Neuronal stem cell (in vitro differentiated cells): Measurements from ENCODE around the gene LGR5.
"Not testable (repeated sequence)": the region's sequence is repeated elsewhere in the genome, so short reads cannot be mapped to it uniquely, and the experiment has no call there.

Experiments
- DNase-seq: peaks from one replicate; pipeline ENCODE4 v3.0.0-alpha.2; 2013; ENCODE audit warnings: low spot score
- H2AFZ ChIP-seq: one replicate; pipeline ENCODE4 v1.6.1; 2013; ENCODE audit warnings: mild to moderate bottlenecking, low read length, inconsistent platforms
- H2AK5ac ChIP-seq: 2 replicates; pipeline ENCODE4 v1.6.1; 2013; ENCODE audit warnings: low read depth, mild to moderate bottlenecking, inconsistent platforms, low read length, moderate library complexity, mixed read lengths
- H2BK120ac ChIP-seq: 2 replicates; pipeline ENCODE4 v1.6.1; 2013; ENCODE audit warnings: low read depth, mild to moderate bottlenecking, inconsistent platforms, low read length, moderate library complexity, mixed read lengths
- H2BK12ac ChIP-seq: one replicate; pipeline ENCODE4 v1.6.1; 2013; ENCODE audit warnings: low read length, inconsistent platforms
- H2BK15ac ChIP-seq: 2 replicates; pipeline ENCODE4 v1.6.1; 2013; ENCODE audit warnings: mild to moderate bottlenecking, low read length, inconsistent platforms, mixed read lengths
- H2BK5ac ChIP-seq: one replicate; pipeline ENCODE4 v1.6.1; 2013; ENCODE audit warnings: inconsistent platforms, mild to moderate bottlenecking, low read length, moderate library complexity
- H3K14ac ChIP-seq: one replicate; pipeline ENCODE4 v1.6.1; 2013; ENCODE audit warnings: low read length, inconsistent platforms
- H3K18ac ChIP-seq: 2 replicates; pipeline ENCODE4 v1.6.1; 2013; ENCODE audit warnings: low read length, inconsistent platforms
- H3K23ac ChIP-seq: 2 replicates; pipeline ENCODE4 v1.6.1; 2013; ENCODE audit warnings: low read depth, mild to moderate bottlenecking, mixed read lengths, low read length, inconsistent platforms; ENCODE audit not compliant: poor library complexity
- H3K27ac ChIP-seq: replicated peaks from 3 replicates; pipeline ENCODE4 v1.5.1; 2013; ENCODE audit warnings: low read length, inconsistent platforms
- H3K27me3 ChIP-seq, 3 experiments: 2 replicates each; pipeline ENCODE4 v1.6.1; 2013; ENCODE audit warnings: low read length in 3 of 3, mild to moderate bottlenecking in 2 of 3, inconsistent platforms in 1 of 3, low read depth in 1 of 3, mixed read lengths in 1 of 3, moderate library complexity in 1 of 3; ENCODE audit not compliant: control insufficient read depth in 3 of 3, insufficient read depth in 3 of 3
- H3K36me3 ChIP-seq, 2 donors: replicated peaks in 1 of 2; 2 replicates each; pipeline ENCODE4 v1.6.1; 2013; ENCODE audit warnings: low read length in 2 of 2; ENCODE audit not compliant: control insufficient read depth in 2 of 2, insufficient read depth in 2 of 2
- H3K4ac ChIP-seq: 2 replicates; pipeline ENCODE4 v1.6.1; 2013; ENCODE audit warnings: inconsistent platforms, mild to moderate bottlenecking, low read length, moderate library complexity
- H3K4me1 ChIP-seq, 2 donors: 1 replicate in 1 of 2; 2 replicates in 1 of 2; pipeline ENCODE4 v1.6.1; 2013; ENCODE audit warnings: low read length in 2 of 2, low read depth in 1 of 2; ENCODE audit not compliant: control insufficient read depth in 2 of 2, insufficient read depth in 1 of 2
- H3K4me2 ChIP-seq: one replicate; pipeline ENCODE4 v1.6.1; 2013; ENCODE audit warnings: mild to moderate bottlenecking, low read length, inconsistent platforms; ENCODE audit not compliant: insufficient read depth, poor library complexity, severe bottlenecking
- H3K4me3 ChIP-seq, 2 donors: 2 replicates each; pipeline ENCODE4 v1.5.1; 2013; ENCODE audit warnings: low read length in 2 of 2, mild to moderate bottlenecking in 2 of 2, inconsistent platforms in 1 of 2, moderate library complexity in 1 of 2
- H3K79me1 ChIP-seq: one replicate; pipeline ENCODE4 v1.6.1; 2013; ENCODE audit warnings: low read depth, mild to moderate bottlenecking, inconsistent platforms, low read length, moderate library complexity
- H3K9ac ChIP-seq: one replicate; pipeline ENCODE4 v1.6.1; 2013; ENCODE audit warnings: mild to moderate bottlenecking, low read depth, low read length, inconsistent platforms; ENCODE audit not compliant: poor library complexity
- H3K9me3 ChIP-seq, 2 donors: replicated peaks in 1 of 2; 2 replicates each; pipeline versions ENCODE3 to v1.6.1; 2013; ENCODE audit warnings: low read length in 2 of 2, mild to moderate bottlenecking in 2 of 2, inconsistent platforms in 1 of 2, low read depth in 1 of 2, mixed read lengths in 1 of 2, moderate library complexity in 1 of 2; ENCODE audit not compliant: control insufficient read depth in 2 of 2, insufficient read depth in 1 of 2
- H4K8ac ChIP-seq: one replicate; pipeline ENCODE4 v1.6.1; 2013; ENCODE audit warnings: low read depth, mild to moderate bottlenecking, inconsistent platforms, low read length, moderate library complexity
- H4K91ac ChIP-seq: one replicate; pipeline ENCODE4 v1.6.1; 2013; ENCODE audit warnings: low read length, low read depth, mild to moderate bottlenecking, inconsistent platforms; ENCODE audit not compliant: poor library complexity
- WGBS, 2 donors: extraction: QIAGEN DNeasy Blood & Tissue Kit; methylation state at CpG; one replicate each; pipeline ENCODE4 v1.1.7; 2013; ENCODE audit warnings: missing lambda C conversion rate in 2 of 2, mixed read lengths in 1 of 2; ENCODE audit not compliant: insufficient read length in 2 of 2, insufficient replicate concordance in 1 of 2; ENCODE audit errors: extremely low coverage in 2 of 2; 5-methylcytosine and 5-hydroxymethylcytosine counted together

LGR5 gene

DNA sequence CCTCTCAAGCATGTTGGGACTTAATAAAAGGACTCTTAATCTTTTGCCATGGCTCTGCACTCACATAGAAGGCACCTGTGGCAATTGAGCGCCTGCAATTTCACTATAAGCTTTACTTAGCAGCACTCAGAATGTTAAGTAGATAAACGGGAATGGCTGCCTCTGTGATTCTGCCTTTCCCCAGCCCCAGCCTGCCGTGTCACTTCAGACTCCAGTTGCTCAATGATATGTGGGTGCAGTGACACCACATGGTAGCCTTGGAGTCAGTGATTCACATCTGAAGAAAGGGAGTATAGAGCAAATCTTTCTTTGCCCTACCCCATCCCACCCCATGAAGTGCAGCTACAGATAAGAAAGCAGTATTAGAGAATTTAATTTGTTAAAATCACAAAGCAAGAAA is 127.9 kb downstream of the LGR5 start:
- no peak overlapping the region for H3K23ac ChIP-seq
- no peak overlapping the region for H3K4ac ChIP-seq
- H2AK5ac ChIP-seq, result no peak overlapping the region
- no peaks in the 10 kb centered on the region for H3K79me1 ChIP-seq
- H2AFZ ChIP-seq, result peak overlapping the region; percentile 46
- no peak overlapping the region for H2BK15ac ChIP-seq
- H2BK12ac ChIP-seq, result no peak overlapping the region
- no peak for DNase-seq
- no peaks in the 10 kb centered on the region for H3K27me3 ChIP-seq
- no peak overlapping the region for H4K8ac ChIP-seq
- H2BK120ac ChIP-seq, result no peak overlapping the region
- H3K18ac ChIP-seq, result no peak overlapping the region
- no peaks in the 10 kb centered on the region for H3K36me3 ChIP-seq
- H3K27ac ChIP-seq, result no peak overlapping the region
- H4K91ac ChIP-seq, result no peak overlapping the region
- H3K4me1 ChIP-seq, result peaks cover 0 to 1% of the 10 kb centered on the region in 2 donors
- H3K4me2 ChIP-seq, result no peak overlapping the region
- no peak overlapping the region for H3K4me3 ChIP-seq
- no CpG with 5 or more reads among the region's 3 CpGs for WGBS, 2 donors
- H3K9me3 ChIP-seq, result no peaks in the 10 kb centered on the region
- H3K9ac ChIP-seq, result no peak overlapping the region
- no peak overlapping the region for H3K14ac ChIP-seq
- no peak overlapping the region for H2BK5ac ChIP-seq

DNA sequence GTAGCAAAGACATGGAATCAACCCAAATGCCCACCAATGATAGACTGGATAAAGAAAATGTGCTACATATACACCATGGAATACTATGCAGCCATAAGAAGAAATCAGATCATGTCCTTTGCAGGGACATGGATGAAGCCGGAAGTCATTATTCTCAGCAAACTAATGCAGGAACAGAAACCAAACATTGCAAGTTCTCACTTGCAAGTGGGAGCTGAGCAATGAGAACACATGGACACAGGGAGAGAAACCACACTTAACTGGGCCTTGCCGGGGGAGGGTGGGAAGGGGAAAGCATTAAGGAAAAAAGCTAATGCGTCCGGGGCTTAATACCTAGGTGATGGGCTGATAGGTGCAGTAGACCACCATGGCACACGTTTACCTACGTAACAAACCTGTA is 130.3 kb downstream of the LGR5 start:
- not testable (repeated sequence) for H3K36me3 ChIP-seq, H3K23ac ChIP-seq, H2AFZ ChIP-seq, H3K14ac ChIP-seq, H3K4me1 ChIP-seq, H4K8ac ChIP-seq, H2AK5ac ChIP-seq, H2BK5ac ChIP-seq, H2BK15ac ChIP-seq, H4K91ac ChIP-seq, H3K27ac ChIP-seq, H3K79me1 ChIP-seq, H3K4me2 ChIP-seq, H3K18ac ChIP-seq, DNase-seq, H3K9me3 ChIP-seq, H3K4ac ChIP-seq, H3K9ac ChIP-seq, H3K4me3 ChIP-seq, H3K27me3 ChIP-seq, H2BK120ac ChIP-seq, H2BK12ac ChIP-seq
- no CpG with 5 or more reads among the region's 6 CpGs for WGBS, 2 donors

DNA sequence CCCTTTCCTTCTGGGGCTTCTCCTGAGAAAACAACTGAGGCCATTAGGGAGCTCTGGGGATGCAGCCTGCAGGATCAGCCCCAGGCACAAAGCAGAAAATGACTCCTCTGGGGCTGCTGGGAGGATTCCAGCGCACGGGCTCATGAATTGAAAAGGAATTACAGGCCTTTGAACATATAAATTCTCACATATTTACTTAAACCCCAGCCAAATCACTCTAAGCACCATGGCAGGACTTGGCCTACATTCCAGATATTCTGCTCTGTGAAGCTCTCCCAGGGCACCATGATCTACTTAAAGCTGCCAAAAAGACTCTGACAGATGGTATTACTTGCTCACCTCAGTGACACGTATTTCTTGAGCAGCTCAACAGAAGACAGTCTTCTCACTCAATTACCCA is 136.9 kb downstream of the LGR5 start:
- H4K91ac ChIP-seq, result no peak overlapping the region
- H3K9me3 ChIP-seq, result no peaks in the 10 kb centered on the region
- H2BK120ac ChIP-seq, result no peak overlapping the region
- no peaks in the 10 kb centered on the region for H3K27me3 ChIP-seq
- no peak overlapping the region for H3K23ac ChIP-seq
- peak overlapping the region; percentile 79 for H2AFZ ChIP-seq
- H3K4me3 ChIP-seq, result no peak overlapping the region
- no peak overlapping the region for H2BK15ac ChIP-seq
- H2BK12ac ChIP-seq, result no peak overlapping the region
- no peak overlapping the region for H2AK5ac ChIP-seq
- H3K18ac ChIP-seq, result no peak overlapping the region
- no peak for DNase-seq
- H3K9ac ChIP-seq, result no peak overlapping the region
- H3K14ac ChIP-seq, result no peak overlapping the region
- no peaks in the 10 kb centered on the region for H3K4me1 ChIP-seq
- H2BK5ac ChIP-seq, result no peak overlapping the region
- H3K4me2 ChIP-seq, result no peak overlapping the region
- no peaks in the 10 kb centered on the region for H3K79me1 ChIP-seq
- no peak overlapping the region for H3K27ac ChIP-seq
- WGBS, 2 donors, result no CpG with 5 or more reads among the region's 3 CpGs
- no peak overlapping the region for H3K4ac ChIP-seq
- H3K36me3 ChIP-seq, result no peaks in the 10 kb centered on the region
- no peak overlapping the region for H4K8ac ChIP-seq

DNA sequence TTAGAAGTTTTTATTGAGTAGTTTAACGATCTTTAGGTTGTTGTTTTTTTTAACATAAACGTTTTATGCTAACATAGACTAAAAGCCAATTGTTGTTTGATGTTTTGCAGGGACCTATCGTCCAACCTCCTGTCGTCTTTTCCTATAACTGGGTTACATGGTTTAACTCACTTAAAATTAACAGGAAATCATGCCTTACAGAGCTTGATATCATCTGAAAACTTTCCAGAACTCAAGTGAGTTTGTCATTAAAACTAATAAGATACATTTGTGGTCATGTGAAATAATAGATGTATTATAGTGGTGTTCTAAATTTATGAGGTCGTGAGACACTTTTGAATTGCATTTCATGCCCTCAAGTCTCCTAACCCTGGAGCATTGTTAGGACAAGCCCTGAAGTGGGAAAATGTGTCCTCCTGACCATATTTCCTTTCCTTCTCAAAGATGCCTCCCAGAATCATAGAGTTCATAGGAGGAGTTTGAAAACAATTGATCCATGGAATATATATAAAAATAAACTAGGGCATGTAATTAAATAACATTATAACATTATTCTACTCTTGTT is 139.2 kb downstream of the LGR5 start:
- no peak overlapping the region for H4K8ac ChIP-seq
- no peak overlapping the region for H2AK5ac ChIP-seq
- no peaks in the 10 kb centered on the region for H3K4me1 ChIP-seq
- no CpG with 5 or more reads among the region's 5 CpGs for WGBS, 2 donors
- H3K4me2 ChIP-seq, result no peak overlapping the region
- no peaks in the 10 kb centered on the region for H3K27me3 ChIP-seq
- no peaks in the 10 kb centered on the region for H3K79me1 ChIP-seq
- no peak overlapping the region for H2BK5ac ChIP-seq
- H3K18ac ChIP-seq, result no peak overlapping the region
- no peak overlapping the region for H4K91ac ChIP-seq
- H3K4ac ChIP-seq, result no peak overlapping the region
- no peak overlapping the region for H3K27ac ChIP-seq
- H2BK120ac ChIP-seq, result no peak overlapping the region
- no peaks in the 10 kb centered on the region for H3K36me3 ChIP-seq
- H3K9me3 ChIP-seq, result no peaks in the 10 kb centered on the region
- H2AFZ ChIP-seq, result no peak overlapping the region
- no peak overlapping the region for H2BK15ac ChIP-seq
- no peak overlapping the region for H3K23ac ChIP-seq
- H2BK12ac ChIP-seq, result no peak overlapping the region
- no peak overlapping the region for H3K14ac ChIP-seq
- no peak overlapping the region for H3K9ac ChIP-seq
- no peak for DNase-seq
- H3K4me3 ChIP-seq, result no peak overlapping the region
